Renal cortex interstitium (tissue), 11 donors: ENCODE results near the gene KAZALD1. TPM values are rescaled to one million over a fixed set of nuclear protein-coding genes. Genes with fewer than 3 reads are reported as not detected.
"Not testable (repeated sequence)": the region's sequence is repeated elsewhere in the genome, so short reads cannot be mapped to it uniquely, and the experiment has no call there.

Experiments
- DNase-seq, 11 donors: peaks; one replicate each; pipeline ENCODE4 v3.0.0-alpha.2; 2013; ENCODE audit warnings: low read depth in 9 of 11, low spot score in 4 of 11; ENCODE audit errors: extremely low read depth in 1 of 11
- polyA plus RNA-seq, 3 donors: library from polyadenylated mRNA; unstranded; fragments of 120-200 nt; gene quantifications; one replicate each; pipeline ENCODE4 v1.2.1, GENCODE V29; 2013; ENCODE audit not compliant: insufficient read length in 3 of 3

The KAZALD1 gene
- polyA plus RNA-seq, 3 donors, result 8.0 to 12.7 (median 10.0) TPM

- no peak for DNase-seq
These were observed 34.6 kb upstream of the KAZALD1 start for GRCh38 chr10:101027106-101027720.

GRCh38 chr10:101028446-101029337 is 33.1 kb upstream of the KAZALD1 start:
- no peak for DNase-seq

- peak in 1 of 11 donors; percentile 50 for DNase-seq
These were observed 32.1 kb upstream of the KAZALD1 start for GRCh38 chr10:101029520-101030295.

GRCh38 chr10:101030496-101031127 is 31.2 kb upstream of the KAZALD1 start:
- no peak for DNase-seq

DNA sequence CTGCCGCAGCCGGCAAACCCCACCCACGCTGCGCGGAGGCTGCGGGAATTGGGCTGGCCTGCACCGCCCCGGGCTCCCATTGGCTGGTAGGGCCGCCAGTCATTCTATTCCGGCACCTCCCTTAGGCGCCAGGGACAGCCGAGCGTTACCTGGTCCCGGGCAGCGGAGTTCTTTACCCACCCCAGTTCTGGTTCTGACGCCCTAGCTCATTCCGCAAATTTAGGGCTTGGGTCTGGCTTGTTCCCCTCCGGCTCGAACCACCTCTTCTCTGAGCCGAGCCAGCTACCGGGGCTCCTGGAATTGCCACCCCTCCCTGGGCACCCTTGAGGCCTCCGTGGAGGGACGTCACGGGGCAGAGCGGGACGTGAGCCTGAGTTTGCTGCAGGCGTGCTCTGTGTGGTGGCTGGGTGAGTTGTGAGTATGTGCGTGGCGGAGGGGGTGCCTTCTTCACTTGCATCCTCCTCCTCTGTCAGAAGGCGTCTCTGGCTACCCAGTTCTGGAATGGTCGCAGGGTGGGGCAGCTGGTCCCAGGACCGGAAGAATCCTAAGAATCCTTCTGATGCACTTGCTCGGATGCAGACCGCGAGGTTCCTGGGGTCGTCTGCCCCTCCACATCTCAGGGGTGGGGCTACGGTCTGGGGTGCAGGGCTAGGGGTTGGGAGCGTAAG is 30.5 kb upstream of the KAZALD1 start, which contains the start of the genes PDZD7 and SFXN3:
Gene PDZD7 (minus strand): TSS at position 2 of the 668 bp plus-strand sequence. CDS start 910 bp downstream, outside the sequence.
Gene SFXN3 (plus strand): TSS at position 107 of the 668 bp plus-strand sequence. CDS start 3,461 bp downstream, outside the sequence.
- peak in 8 of 11 donors; percentile 82 to 89 (median 86) for DNase-seq

DNA sequence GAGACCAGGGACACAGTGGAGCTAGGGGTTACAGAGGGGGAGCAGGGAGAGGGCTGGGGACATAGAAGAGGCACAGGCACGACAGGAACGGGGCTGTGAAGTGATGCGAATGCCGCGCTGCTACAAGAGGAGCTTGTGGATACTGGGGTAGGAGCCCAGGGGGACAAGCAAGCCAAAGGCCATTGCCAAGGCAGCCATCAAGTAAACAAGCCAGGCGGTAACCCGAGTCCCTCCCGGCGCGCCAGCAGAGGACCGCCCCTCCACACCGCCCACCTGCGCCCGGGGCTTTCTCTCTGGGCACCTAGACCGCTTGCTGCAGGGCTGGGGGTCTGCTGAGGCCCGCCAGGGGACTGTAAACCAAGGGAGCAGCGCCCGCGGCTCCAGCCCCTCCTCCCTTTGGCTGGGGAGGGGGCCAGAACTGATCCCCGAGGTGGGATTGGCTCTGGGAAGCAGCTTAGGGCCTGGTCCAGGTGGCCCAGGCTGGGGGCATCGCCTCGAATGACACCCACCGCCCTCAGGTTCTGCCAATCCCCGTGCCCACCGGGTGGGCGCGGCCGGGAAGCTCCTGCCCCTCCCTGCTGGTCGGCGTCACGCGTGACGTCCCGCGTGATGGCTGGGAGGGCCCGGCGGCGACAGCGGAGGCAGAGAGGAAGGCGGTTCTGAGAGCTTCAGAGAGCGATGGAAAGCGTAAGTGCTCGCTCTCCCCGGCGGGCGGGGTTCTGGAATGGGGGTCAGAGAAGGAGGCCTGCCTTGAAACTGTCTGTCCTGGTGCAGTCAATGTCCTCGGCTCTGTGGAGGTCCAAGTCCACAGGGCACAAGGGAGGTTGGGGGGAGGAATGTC is 29.8 kb upstream of the KAZALD1 start:
- peak in 3 of 11 donors; percentile 68 to 70 (median 68) for DNase-seq

DNA sequence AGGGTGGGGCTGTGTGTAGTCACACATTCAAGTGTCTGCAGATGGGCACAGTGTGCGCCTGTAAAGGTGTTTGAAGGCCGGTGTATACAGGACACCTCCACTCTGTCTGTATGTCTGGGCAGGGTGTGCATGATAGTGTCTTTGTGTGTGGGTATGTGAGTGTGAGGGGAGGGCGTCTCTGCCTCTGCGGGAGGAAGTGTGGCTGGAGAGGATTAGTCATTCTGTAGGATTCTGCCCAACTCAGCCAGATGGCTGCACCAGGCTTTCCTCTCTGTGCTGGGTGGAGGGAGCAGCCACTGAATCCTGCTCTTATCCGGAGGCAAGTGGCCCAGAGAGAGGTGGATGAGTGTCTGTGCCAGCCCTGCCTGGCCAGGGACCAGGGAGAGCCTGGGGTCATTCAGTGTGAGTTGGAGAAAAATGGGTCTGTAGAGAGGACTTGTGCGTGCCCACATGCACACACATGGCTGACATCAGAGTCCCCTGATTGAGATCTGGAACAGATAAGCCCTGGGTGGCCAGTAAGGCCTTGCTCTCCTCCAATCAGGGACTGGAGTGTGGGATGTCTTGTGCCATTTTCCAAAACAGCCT is 29.1 kb upstream of the KAZALD1 start:
- DNase-seq, result no peak

GRCh38 chr10:101033276-101033675 is 28.5 kb upstream of the KAZALD1 start:
- DNase-seq, result no peak

DNA sequence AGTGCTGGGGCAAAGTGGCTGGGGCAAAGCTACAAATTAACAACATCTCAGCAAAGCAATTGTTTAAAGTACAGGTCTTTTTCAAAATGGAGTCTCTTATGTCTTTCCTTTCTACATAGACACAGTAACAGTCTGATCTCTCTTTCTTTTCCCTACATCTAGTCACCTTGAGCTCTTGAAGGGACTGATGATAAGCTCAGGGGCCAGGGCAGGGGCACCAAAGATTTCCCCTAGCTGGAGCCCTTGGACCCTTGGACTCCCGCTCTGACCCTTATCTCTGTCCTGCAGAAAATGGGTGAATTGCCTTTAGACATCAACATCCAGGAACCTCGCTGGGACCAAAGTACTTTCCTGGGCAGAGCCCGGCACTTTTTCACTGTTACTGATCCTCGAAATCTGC is 27.4 kb upstream of the KAZALD1 start:
- DNase-seq, result not testable (repeated sequence)

GRCh38 chr10:101035314-101035713 is 26.5 kb upstream of the KAZALD1 start:
- DNase-seq, result no peak

DNA sequence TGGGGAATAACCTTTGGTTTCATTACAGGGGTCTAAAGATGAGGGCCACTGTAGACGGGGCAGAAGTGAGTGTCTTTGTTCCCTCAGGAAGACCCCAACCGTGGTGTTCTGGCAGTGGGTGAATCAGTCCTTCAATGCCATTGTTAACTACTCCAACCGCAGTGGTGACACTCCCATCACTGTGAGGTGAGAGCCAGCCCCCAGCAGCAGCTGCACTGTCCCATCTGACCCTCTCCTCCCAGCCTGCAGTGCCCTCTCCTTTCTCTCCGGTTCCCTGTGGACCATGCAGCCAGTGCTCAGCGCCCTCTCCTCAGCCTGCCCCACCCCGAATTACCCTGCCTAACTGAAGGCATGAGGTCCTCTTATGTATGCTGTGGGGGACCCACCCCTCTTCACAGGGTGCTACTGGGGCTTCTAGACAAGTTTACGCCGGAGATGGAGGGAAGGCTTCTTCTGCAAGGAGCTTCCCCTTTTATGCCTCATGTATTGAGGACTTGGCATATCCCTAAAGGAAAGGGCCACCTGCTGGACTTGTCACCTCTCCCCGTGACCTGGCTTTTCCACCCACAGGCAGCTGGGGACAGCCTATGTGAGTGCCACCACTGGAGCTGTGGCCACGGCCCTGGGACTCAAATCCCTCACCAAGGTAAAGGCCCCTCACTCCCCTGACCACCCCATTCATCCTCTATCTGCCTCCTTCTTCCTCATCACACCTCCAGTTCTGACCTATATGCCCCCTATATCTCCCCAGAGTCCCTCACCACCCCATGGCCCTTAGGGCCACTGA is 25.7 kb upstream of the KAZALD1 start:
- DNase-seq, result no peak

- DNase-seq, result no peak
These were observed 25.1 kb upstream of the KAZALD1 start for GRCh38 chr10:101036726-101037125.

GRCh38 chr10:101038484-101038883 is 23.3 kb upstream of the KAZALD1 start:
- no peak for DNase-seq

- no peak for DNase-seq
These were observed 21.7 kb upstream of the KAZALD1 start for GRCh38 chr10:101040061-101040460.

GRCh38 chr10:101040851-101041250 is 20.9 kb upstream of the KAZALD1 start:
- DNase-seq, result no peak

DNA sequence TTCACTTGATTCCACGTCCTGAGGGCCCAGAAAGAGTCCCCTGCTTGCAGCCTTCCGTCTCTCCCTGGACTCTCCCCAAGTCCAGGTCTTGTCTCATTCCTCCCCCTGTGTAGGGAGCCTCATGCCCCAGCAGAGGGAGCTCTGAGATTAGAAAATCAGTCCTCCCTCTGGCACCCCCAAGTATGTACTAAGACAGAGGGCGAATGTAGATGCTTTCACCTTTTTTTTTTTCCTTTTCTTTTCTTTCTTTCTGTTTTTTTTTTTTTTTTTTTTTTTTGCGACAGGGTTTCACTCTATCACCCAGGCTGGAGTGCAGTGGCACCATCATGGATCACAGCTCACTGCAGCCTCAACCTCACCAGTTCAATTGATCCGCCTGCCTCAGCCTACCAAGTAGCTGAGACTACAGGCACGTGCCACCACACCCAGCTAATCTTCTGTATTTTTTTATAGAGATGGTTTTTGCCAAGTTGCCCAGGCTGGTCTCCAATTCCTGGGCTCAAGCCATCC is 20.5 kb upstream of the KAZALD1 start:
- DNase-seq, result peak in 3 of 11 donors; percentile 76 to 86 (median 79)
